Activated T-cell treated with anti-CD3 and anti-CD28 coated beads for 4 hours (primary cell): Measurements from ENCODE around the gene DTX4.

Source experiments
- DNase-seq: peaks from one replicate; pipeline ENCODE4 v3.0.0-alpha.2; 2020

The DTX4 gene

GRCh38 chr11:59193587-59194130 is 21.7 kb downstream of the DTX4 start:
- no peak for DNase-seq

GRCh38 chr11:59195586-59195985 is 23.7 kb downstream of the DTX4 start:
- no peak for DNase-seq

- DNase-seq = no peak
These were observed 24.8 kb downstream of the DTX4 start for GRCh38 chr11:59196777-59197176.

- DNase-seq = no peak
These were observed 26.1 kb downstream of the DTX4 start for GRCh38 chr11:59197991-59198390.

- DNase-seq = no peak
These were observed 26.8 kb downstream of the DTX4 start for GRCh38 chr11:59198726-59199125.

- DNase-seq = no peak
These were observed 27.9 kb downstream of the DTX4 start for GRCh38 chr11:59199546-59200422.

- DNase-seq = no peak
These were observed 28.5 kb downstream of the DTX4 start for GRCh38 chr11:59200423-59200746.

- DNase-seq = no peak
These were observed 29.4 kb downstream of the DTX4 start for GRCh38 chr11:59201353-59201752.

GRCh38 chr11:59204746-59205145 is 32.8 kb downstream of the DTX4 start:
- DNase-seq = no peak

GRCh38 chr11:59205648-59206047 is 33.7 kb downstream of the DTX4 start:
- no peak for DNase-seq

GRCh38 chr11:59206635-59207034 is 34.7 kb downstream of the DTX4 start:
- DNase-seq = no peak

GRCh38 chr11:59207988-59208451 is 36.1 kb downstream of the DTX4 start:
- DNase-seq = peak; percentile 30

GRCh38 chr11:59208956-59209355 is 37.0 kb downstream of the DTX4 start:
- DNase-seq = no peak

- DNase-seq = no peak
These were observed 40.3 kb downstream of the DTX4 start for GRCh38 chr11:59212222-59212621.

GRCh38 chr11:59212744-59213631 is 41.1 kb downstream of the DTX4 start, which contains the start of gene MPEG1:
Gene MPEG1 (minus strand): TSS chr11:59212927. CDS start chr11:59212865, 62 bp downstream.
- no peak for DNase-seq

- no peak for DNase-seq
These were observed 42.4 kb downstream of the DTX4 start for GRCh38 chr11:59214141-59214893.

- no peak for DNase-seq
These were observed 45.0 kb downstream of the DTX4 start for GRCh38 chr11:59216641-59217564.

GRCh38 chr11:59218319-59218718 is 46.4 kb downstream of the DTX4 start:
- DNase-seq = no peak

GRCh38 chr11:59218893-59219292 is 47.0 kb downstream of the DTX4 start:
- DNase-seq = no peak

GRCh38 chr11:59219836-59220235 is 47.9 kb downstream of the DTX4 start:
- no peak for DNase-seq

GRCh38 chr11:59221441-59221840 is 49.5 kb downstream of the DTX4 start:
- no peak for DNase-seq
